ENCODE data around the gene RFX1. TPM values are rescaled to one million over a fixed set of nuclear protein-coding genes. Genes with fewer than 3 reads are reported as not detected.

Gene RFX1
- total RNA-seq, 1 experiment from 2014 or later, result 20.4 TPM

GRCh38 chr19:13980340-13980739 is 25.8 kb downstream of the RFX1 start (continued):
- TF ChIP-seq, protein P1, sequence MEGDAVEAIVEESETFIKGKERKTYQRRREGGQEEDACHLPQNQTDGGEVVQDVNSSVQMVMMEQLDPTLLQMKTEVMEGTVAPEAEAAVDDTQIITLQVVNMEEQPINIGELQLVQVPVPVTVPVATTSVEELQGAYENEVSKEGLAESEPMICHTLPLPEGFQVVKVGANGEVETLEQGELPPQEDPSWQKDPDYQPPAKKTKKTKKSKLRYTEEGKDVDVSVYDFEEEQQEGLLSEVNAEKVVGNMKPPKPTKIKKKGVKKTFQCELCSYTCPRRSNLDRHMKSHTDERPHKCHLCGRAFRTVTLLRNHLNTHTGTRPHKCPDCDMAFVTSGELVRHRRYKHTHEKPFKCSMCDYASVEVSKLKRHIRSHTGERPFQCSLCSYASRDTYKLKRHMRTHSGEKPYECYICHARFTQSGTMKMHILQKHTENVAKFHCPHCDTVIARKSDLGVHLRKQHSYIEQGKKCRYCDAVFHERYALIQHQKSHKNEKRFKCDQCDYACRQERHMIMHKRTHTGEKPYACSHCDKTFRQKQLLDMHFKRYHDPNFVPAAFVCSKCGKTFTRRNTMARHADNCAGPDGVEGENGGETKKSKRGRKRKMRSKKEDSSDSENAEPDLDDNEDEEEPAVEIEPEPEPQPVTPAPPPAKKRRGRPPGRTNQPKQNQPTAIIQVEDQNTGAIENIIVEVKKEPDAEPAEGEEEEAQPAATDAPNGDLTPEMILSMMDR (IDR thresholded peaks at IDR 0.05), result no peak
- TF ChIP-seq, protein P2, sequence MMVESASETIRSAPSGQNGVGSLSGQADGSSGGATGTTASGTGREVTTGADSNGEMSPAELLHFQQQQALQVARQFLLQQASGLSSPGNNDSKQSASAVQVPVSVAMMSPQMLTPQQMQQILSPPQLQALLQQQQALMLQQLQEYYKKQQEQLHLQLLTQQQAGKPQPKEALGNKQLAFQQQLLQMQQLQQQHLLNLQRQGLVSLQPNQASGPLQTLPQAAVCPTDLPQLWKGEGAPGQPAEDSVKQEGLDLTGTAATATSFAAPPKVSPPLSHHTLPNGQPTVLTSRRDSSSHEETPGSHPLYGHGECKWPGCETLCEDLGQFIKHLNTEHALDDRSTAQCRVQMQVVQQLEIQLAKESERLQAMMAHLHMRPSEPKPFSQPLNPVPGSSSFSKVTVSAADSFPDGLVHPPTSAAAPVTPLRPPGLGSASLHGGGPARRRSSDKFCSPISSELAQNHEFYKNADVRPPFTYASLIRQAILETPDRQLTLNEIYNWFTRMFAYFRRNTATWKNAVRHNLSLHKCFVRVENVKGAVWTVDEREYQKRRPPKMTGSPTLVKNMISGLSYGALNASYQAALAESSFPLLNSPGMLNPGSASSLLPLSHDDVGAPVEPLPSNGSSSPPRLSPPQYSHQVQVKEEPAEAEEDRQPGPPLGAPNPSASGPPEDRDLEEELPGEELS (CRISPR knock-in tag; IDR thresholded peaks at IDR 0.05), result no peak
- TF ChIP-seq ESRRA (CRISPR knock-in tag; IDR thresholded peaks at IDR 0.05; ENCODE audit: borderline replicate concordance), result no peak
- no peak for TF ChIP-seq ZNF219 (CRISPR knock-in tag; IDR thresholded peaks at IDR 0.05; ENCODE audit: borderline replicate concordance)

- Mint-ChIP-seq H3K4me3 (peak overlapping the region; percentile 57), H3K4me1 (peaks cover 24% of the 10 kb centered on the region)
Measured at GRCh38 chr19:13979686-13980085, 26.4 kb downstream of the RFX1 start.

DNA sequence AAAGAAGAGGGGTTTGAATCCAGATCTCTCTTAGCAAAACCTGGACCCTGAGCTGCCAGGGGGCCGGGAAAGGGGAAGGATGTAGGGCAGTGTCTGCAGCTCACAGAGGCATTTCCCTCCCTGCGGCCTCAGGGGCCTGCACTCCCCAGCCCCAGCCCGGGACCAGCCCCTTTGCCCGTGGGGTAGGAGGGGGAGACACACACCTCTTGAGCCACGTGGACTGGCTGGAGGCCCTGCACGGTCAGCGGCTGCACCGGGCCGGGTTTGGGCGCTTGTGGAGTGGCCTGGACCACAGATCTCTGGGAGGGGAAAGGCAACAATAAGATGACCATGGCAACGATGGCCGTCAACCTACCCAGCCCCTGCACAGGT is 26.9 kb downstream of the RFX1 start:
- H3K27ac Mint-ChIP-seq, result no peak overlapping the region
- H3K27me3 Mint-ChIP-seq (ENCODE audit: low read depth), result no peaks in the 10 kb centered on the region; the same call in 1 of the 2 replicates
- H3K4me3 Mint-ChIP-seq, result peak overlapping the region; percentile 57
- no peaks in the 10 kb centered on the region for H3K9me3 Mint-ChIP-seq
- H3K36me3 Mint-ChIP-seq, result peaks cover 3% of the 10 kb centered on the region; the same call in 1 of the 2 replicates
- ChIA-PET POLR2A (interaction anchor here (0.6 to 1.9 kb wide), 11 partner anchors 9 to 271 kb away, joined by 3 to 16 read pairs (median 5); partner anchors contain the start of genes IL27RA and RFX1), CTCF (interaction anchor here (0.6 to 2.5 kb wide), 14 partner anchors 9 to 93 kb away, joined by 3 to 23 read pairs (median 9); partner anchors contain the start of genes DCAF15, IL27RA, MISP3 and RFX1)
- DNase-seq (ENCODE audit: low spot score) (no peak), ATAC-seq (no peak)
- H3K4me1 Mint-ChIP-seq, result peaks cover 23% of the 10 kb centered on the region
- TF ChIP-seq ZNF532 (CRISPR knock-in tag; IDR thresholded peaks at IDR 0.05; ENCODE audit: borderline replicate concordance), result no peak
- 0 out of 2 replicates have a peak, but pooled peaks have one; percentile 20 for TF ChIP-seq TP53 (CRISPR knock-in tag; IDR thresholded peaks at IDR 0.05)

More at GRCh38 chr19:13979686-13980085, 26.4 kb downstream of the RFX1 start:
- ATAC-seq, result no peak
- CTCF ChIA-PET, result interaction anchor here (0.6 to 2.5 kb wide), 8 partner anchors 9 to 92 kb away, joined by 3 to 18 read pairs (median 12); partner anchors contain the start of genes DCAF15, IL27RA, MISP3 and RFX1
- TF ChIP-seq RORB (CRISPR knock-in tag; IDR thresholded peaks at IDR 0.05) (no peak), CREM (CRISPR knock-in tag; IDR thresholded peaks at IDR 0.05) (no peak)
- POLR2A ChIA-PET, result interaction anchor here (1.0 to 1.9 kb wide), 4 partner anchors 25 to 186 kb away, joined by 4 to 11 read pairs (median 6); partner anchors contain the start of gene RFX1
- no peak for DNase-seq (ENCODE audit: low spot score)
- Mint-ChIP-seq H3K9me3 (no peaks in the 10 kb centered on the region), H3K36me3 (peaks cover 3% of the 10 kb centered on the region; the same call in 1 of the 2 replicates), H3K27ac (no peak overlapping the region; the same call in 1 of the 2 replicates), H3K27me3 (ENCODE audit: low read depth) (no peaks in the 10 kb centered on the region; the same call in 1 of the 2 replicates)
